ENCODE measurements around the gene DGCR8.

The DGCR8 gene

DNA sequence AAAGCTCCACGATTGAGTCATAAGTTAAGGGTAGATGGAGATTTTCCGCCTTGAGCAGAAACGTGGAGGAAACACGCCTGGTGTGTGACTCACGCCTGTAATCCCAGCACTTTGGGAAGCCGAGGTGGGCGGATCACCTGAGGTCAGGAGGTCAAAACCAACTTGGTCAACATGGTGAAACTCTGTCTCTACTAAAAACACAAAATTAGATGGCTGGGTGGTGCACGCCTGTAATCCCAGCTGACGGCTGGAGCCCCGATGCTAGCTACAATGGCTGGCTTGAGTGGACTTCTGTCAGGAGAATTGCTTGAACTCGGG is 17.3 kb upstream of the DGCR8 start:
- Histone ChIP-seq H3K4me3 (replicated peaks; ENCODE audit: low read depth, low read length) (no peak overlapping the region), H3K27me3 (replicated peaks; ENCODE audit: control insufficient read depth, insufficient read depth, low read length) (no peaks in the 10 kb centered on the region), H3K36me3 (ENCODE audit: control insufficient read depth, insufficient read depth, low read length) (peaks cover 7% of the 10 kb centered on the region)
- no peak for DNase-seq (ENCODE audit: extremely low read depth, insufficient read length)
- TF ChIP-seq, protein P1, sequence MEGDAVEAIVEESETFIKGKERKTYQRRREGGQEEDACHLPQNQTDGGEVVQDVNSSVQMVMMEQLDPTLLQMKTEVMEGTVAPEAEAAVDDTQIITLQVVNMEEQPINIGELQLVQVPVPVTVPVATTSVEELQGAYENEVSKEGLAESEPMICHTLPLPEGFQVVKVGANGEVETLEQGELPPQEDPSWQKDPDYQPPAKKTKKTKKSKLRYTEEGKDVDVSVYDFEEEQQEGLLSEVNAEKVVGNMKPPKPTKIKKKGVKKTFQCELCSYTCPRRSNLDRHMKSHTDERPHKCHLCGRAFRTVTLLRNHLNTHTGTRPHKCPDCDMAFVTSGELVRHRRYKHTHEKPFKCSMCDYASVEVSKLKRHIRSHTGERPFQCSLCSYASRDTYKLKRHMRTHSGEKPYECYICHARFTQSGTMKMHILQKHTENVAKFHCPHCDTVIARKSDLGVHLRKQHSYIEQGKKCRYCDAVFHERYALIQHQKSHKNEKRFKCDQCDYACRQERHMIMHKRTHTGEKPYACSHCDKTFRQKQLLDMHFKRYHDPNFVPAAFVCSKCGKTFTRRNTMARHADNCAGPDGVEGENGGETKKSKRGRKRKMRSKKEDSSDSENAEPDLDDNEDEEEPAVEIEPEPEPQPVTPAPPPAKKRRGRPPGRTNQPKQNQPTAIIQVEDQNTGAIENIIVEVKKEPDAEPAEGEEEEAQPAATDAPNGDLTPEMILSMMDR (IDR thresholded peaks at IDR 0.05; ENCODE audit: insufficient read depth, low read length, poor library complexity, severe bottlenecking) = no peak

- peaks cover 7% of the 10 kb centered on the region for H3K36me3 ChIP-seq (ENCODE audit: control insufficient read depth, insufficient read depth, low read length)
Observed at GRCh38 chr22:20063271-20064139, 16.5 kb upstream of the DGCR8 start.

GRCh38 chr22:20064140-20064480 is 15.9 kb upstream of the DGCR8 start:
- Histone ChIP-seq H3K4me3 (replicated peaks; ENCODE audit: low read depth, low read length) (no peak overlapping the region), H3K36me3 (ENCODE audit: control insufficient read depth, insufficient read depth, low read length) (peaks cover 7% of the 10 kb centered on the region), H3K27me3 (replicated peaks; ENCODE audit: control insufficient read depth, insufficient read depth, low read length) (no peaks in the 10 kb centered on the region)
- TF ChIP-seq, protein P1 (IDR thresholded peaks at IDR 0.05; ENCODE audit: insufficient read depth, low read length, poor library complexity, severe bottlenecking) = no peak
- no peak for DNase-seq (ENCODE audit: extremely low read depth, insufficient read length)

More at GRCh38 chr22:20063271-20064139, 16.5 kb upstream of the DGCR8 start:
- no peak overlapping the region for H3K4me3 ChIP-seq (replicated peaks; ENCODE audit: low read depth, low read length)
- no peak for DNase-seq (ENCODE audit: extremely low read depth, insufficient read length)
- TF ChIP-seq, protein P1 (IDR thresholded peaks at IDR 0.05; ENCODE audit: insufficient read depth, low read length, poor library complexity, severe bottlenecking) = no peak
- no peaks in the 10 kb centered on the region for H3K27me3 ChIP-seq (replicated peaks; ENCODE audit: control insufficient read depth, insufficient read depth, low read length)

- DNase-seq (ENCODE audit: extremely low read depth, insufficient read length) = no peak
- TF ChIP-seq, protein P1 (IDR thresholded peaks at IDR 0.05; ENCODE audit: insufficient read depth, low read length, poor library complexity, severe bottlenecking) = no peak
- Histone ChIP-seq H3K27me3 (replicated peaks; ENCODE audit: control insufficient read depth, insufficient read depth, low read length) (no peaks in the 10 kb centered on the region), H3K36me3 (ENCODE audit: control insufficient read depth, insufficient read depth, low read length) (peaks cover 7% of the 10 kb centered on the region), H3K4me3 (replicated peaks; ENCODE audit: low read depth, low read length) (no peak overlapping the region)
Observed at GRCh38 chr22:20064545-20065262, 15.3 kb upstream of the DGCR8 start.

GRCh38 chr22:20065896-20066616 is 14.0 kb upstream of the DGCR8 start:
- Histone ChIP-seq H3K27me3 (replicated peaks; ENCODE audit: control insufficient read depth, insufficient read depth, low read length) (no peaks in the 10 kb centered on the region), H3K4me3 (replicated peaks; ENCODE audit: low read depth, low read length) (no peak overlapping the region), H3K36me3 (ENCODE audit: control insufficient read depth, insufficient read depth, low read length) (peaks cover 5% of the 10 kb centered on the region)
- no peak for DNase-seq (ENCODE audit: extremely low read depth, insufficient read length)
- TF ChIP-seq, protein P1 (IDR thresholded peaks at IDR 0.05; ENCODE audit: insufficient read depth, low read length, poor library complexity, severe bottlenecking) = no peak
